Activated CD4-positive, alpha-beta memory T cell treated with anti-CD3 and anti-CD28 coated beads for 36 hours (primary cell): ENCODE data around the gene GLRA2. TPM values are rescaled to one million over a fixed set of nuclear protein-coding genes. Genes with fewer than 3 reads are reported as not detected.
"Not testable (repeated sequence)": the region's sequence is repeated elsewhere in the genome, so short reads cannot be mapped to it uniquely, and the experiment has no call there.

ENCODE experiments used
- CTCF ChIA-PET: fragments of 350-600 bp; sonication (Branson Sonifier 250); formaldehyde crosslinking; loops from one replicate; lab custom pipeline; 2021; ENCODE audit warnings: antibody characterized with exemption, inconsistent platforms; lab: Charles Lee
- POLR2A ChIA-PET: fragments of 350-600 bp; sonication (Branson Sonifier 250); formaldehyde crosslinking; loops from one replicate; lab custom pipeline; 2021; ENCODE audit warnings: antibody characterized with exemption; lab: Charles Lee
- DNase-seq: peaks from one replicate; pipeline ENCODE4 v3.0.0-alpha.2; 2020
- H3K27ac Mint-ChIP-seq: one replicate; pipeline ENCODE4 v1.8.0; 2021; ENCODE audit warnings: mixed read lengths
- H3K27me3 Mint-ChIP-seq: one replicate; pipeline ENCODE4 v1.8.0; 2021; ENCODE audit warnings: mixed read lengths
- H3K36me3 Mint-ChIP-seq: one replicate; pipeline ENCODE4 v1.8.0; 2021; ENCODE audit warnings: mixed read lengths
- H3K4me1 Mint-ChIP-seq: one replicate; pipeline ENCODE4 v1.8.0; 2021; ENCODE audit warnings: low read depth, mixed read lengths
- H3K4me3 Mint-ChIP-seq: one replicate; pipeline ENCODE4 v1.8.0; 2021; ENCODE audit warnings: mild to moderate bottlenecking, mixed read lengths
- H3K9me3 Mint-ChIP-seq: one replicate; pipeline ENCODE4 v1.8.0; 2021; ENCODE audit warnings: mixed read lengths
- intact Hi-C: fragments of 100-400 bp; cut with micrococcal nuclease; formaldehyde crosslinking; loops from one replicate; pipeline ENCODE4 v1.15.1; 2023
- total RNA-seq, 2 experiments: library from RNA; stranded (reverse); gene quantifications; one replicate each; pipeline ENCODE4 v1.2.3, GENCODE V29; 2021

GLRA2 gene
- total RNA-seq, 2 experiments from 2014 or later = not detected

DNA sequence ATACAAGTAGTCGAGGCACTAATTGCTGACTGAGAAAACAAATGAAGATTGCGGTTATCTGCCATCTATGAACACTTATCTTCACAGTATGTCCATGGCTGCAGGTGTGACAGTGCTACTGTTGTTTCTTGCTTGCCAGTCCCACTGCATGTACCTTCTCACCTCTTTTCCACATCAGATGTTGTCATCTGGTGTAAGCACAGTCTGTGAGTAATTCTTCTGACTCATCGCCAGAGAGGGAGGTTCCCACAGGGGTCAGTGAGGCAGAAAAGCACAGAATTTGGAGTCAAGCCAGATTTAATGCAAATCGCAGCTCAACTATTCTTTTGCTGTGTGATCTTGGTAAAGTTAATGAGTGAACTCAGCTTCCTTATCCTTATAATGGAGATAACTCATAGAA lies 144.4 kb downstream of the GLRA2 start:
- Mint-ChIP-seq H3K4me3 (no peak overlapping the region), H3K27ac (no peak overlapping the region), H3K4me1 (peaks cover 4% of the 10 kb centered on the region), H3K27me3 (peaks cover 1% of the 10 kb centered on the region), H3K9me3 (no peaks in the 10 kb centered on the region), H3K36me3 (no peaks in the 10 kb centered on the region)
- CTCF ChIA-PET = no interaction called here
- intact Hi-C loops = no loop called here
- POLR2A ChIA-PET = no interaction called here
- peak; percentile 20 for DNase-seq

DNA sequence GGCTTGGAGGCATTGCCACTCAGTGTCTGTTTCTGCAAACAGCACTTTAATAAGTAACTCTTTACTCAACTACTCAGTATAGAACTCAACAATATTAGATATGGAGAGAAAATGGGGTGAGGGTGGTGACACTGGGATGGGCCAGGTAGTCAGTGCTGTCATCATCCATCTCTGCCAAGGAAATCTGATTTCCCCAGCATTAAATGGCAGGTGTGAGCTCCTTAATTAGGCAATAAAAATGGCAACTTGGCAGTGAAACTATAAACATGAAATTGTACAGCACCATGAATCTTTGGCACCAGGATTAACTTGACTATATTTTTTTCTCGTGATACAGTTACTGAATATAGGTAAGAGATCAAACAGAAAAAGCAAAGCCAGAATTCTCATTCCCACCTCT lies 146.2 kb downstream of the GLRA2 start:
- Mint-ChIP-seq H3K4me1 (peaks cover 4% of the 10 kb centered on the region), H3K27ac (no peak overlapping the region), H3K4me3 (no peak overlapping the region), H3K36me3 (no peaks in the 10 kb centered on the region), H3K27me3 (peaks cover 1% of the 10 kb centered on the region), H3K9me3 (no peaks in the 10 kb centered on the region)
- ChIA-PET CTCF (no interaction called here), POLR2A (no interaction called here)
- intact Hi-C loops = no loop called here
- no peak for DNase-seq

DNA sequence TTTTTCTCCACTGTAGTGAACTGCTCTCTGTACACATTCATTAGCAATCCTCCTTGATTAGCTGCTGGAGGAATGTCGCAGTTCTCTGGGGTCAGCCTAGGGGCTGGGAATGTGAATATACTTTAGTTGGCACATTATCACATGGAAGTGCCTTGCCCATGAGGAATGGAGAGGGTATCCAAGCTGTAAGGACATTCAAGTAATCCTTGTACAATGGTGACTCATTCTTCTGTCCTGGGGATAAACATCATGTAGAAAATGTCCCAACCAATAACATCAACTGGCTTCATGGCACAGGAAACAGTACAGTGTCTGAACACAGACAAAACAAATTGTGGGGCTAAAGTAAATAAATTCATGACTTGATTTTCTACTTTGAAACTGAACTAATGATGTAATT lies 147.1 kb downstream of the GLRA2 start:
- ChIA-PET POLR2A (interaction anchor here (0.7 kb wide), 1 partner anchor 68 kb away, joined by 3 read pairs; no protein-coding TSS in a partner anchor), CTCF (no interaction called here)
- Mint-ChIP-seq H3K4me1 (peaks cover 4% of the 10 kb centered on the region), H3K9me3 (no peaks in the 10 kb centered on the region), H3K27me3 (peaks cover 1% of the 10 kb centered on the region), H3K4me3 (no peak overlapping the region), H3K27ac (no peak overlapping the region), H3K36me3 (no peaks in the 10 kb centered on the region)
- intact Hi-C loops = no loop called here
- no peak for DNase-seq

- H3K4me1 Mint-ChIP-seq = not testable (repeated sequence)
These were observed 159.0 kb downstream of the GLRA2 start for GRCh38 chrX:14688331-14688730.

DNA sequence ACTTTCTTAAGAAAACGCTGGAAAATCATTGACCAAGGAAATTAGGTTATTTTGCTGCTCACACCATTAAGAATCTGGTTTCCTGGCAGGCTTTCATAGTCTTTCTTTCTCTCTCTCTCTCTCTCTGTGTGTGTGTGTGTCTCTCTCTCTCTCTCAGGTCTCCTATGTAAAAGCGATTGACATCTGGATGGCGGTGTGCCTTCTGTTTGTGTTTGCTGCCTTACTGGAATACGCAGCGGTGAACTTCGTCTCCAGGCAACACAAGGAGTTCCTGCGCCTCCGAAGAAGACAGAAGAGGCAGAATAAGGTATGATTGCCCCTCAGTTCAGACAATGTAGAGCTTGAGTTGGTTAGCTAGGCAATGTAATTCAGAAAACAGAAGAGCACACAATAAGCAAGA lies 161.2 kb downstream of the GLRA2 start:
- H3K4me3 Mint-ChIP-seq = no peak overlapping the region
- H3K36me3 Mint-ChIP-seq = no peaks in the 10 kb centered on the region
- no peaks in the 10 kb centered on the region for H3K9me3 Mint-ChIP-seq
- intact Hi-C loops = no loop called here
- H3K27ac Mint-ChIP-seq = no peak overlapping the region
- H3K27me3 Mint-ChIP-seq = no peaks in the 10 kb centered on the region
- CTCF ChIA-PET = no interaction called here
- DNase-seq = no peak
- no peaks in the 10 kb centered on the region for H3K4me1 Mint-ChIP-seq
- POLR2A ChIA-PET = no interaction called here

More at GRCh38 chrX:14688331-14688730, 159.0 kb downstream of the GLRA2 start:
- H3K27ac Mint-ChIP-seq, H3K9me3 Mint-ChIP-seq, H3K4me3 Mint-ChIP-seq, POLR2A ChIA-PET, intact Hi-C loops, CTCF ChIA-PET, DNase-seq, H3K27me3 Mint-ChIP-seq, H3K36me3 Mint-ChIP-seq: not testable (repeated sequence)

DNA sequence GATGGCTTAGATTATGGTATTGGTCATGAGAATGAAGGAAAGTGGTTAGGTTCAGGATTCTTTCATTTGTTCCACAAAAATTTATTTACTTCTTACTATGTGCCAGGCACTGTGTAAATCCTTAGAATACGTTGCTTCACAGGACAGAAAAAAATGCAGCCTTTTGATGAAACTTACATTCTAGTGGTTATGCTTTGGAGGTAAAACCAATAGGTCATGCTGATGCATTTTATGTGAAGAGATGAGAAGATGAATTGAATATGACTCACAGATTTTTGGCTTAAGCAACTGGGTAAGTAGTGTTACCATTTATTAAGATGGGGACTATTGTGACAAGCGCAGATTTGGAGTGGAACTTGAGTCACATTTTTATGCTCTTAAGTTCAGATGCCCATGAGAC lies 165.3 kb downstream of the GLRA2 start:
- ChIA-PET CTCF (no interaction called here), POLR2A (no interaction called here)
- Mint-ChIP-seq H3K4me1 (no peaks in the 10 kb centered on the region), H3K4me3 (no peak overlapping the region), H3K9me3 (no peaks in the 10 kb centered on the region), H3K36me3 (no peaks in the 10 kb centered on the region), H3K27ac (no peak overlapping the region), H3K27me3 (no peaks in the 10 kb centered on the region)
- intact Hi-C loops = no loop called here
- DNase-seq = no peak

DNA sequence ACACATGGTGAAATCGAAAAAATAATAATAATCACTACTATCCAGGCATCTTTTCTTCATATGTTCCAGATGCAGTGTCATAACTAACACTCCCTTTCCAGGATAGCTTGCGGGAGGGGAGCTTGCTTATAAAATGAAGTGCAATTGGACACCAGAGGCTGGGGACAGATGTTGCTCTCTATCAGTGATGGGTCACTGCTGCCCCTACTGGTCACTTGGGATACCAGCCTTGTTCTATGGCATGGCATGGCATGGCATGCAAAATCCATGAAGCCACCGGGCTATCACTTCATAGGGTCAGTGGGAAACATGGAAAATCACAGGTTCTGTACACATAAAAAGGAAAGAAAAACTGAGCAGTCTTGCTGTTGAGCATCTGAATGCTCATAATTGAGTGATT lies 168.1 kb downstream of the GLRA2 start:
- intact Hi-C loops = no loop called here
- no peaks in the 10 kb centered on the region for H3K36me3 Mint-ChIP-seq
- H3K4me1 Mint-ChIP-seq = no peaks in the 10 kb centered on the region
- H3K9me3 Mint-ChIP-seq = no peaks in the 10 kb centered on the region
- ChIA-PET POLR2A (no interaction called here), CTCF (interaction anchor here (0.6 kb wide), 1 partner anchor 323 kb away, joined by 3 read pairs; no protein-coding TSS in a partner anchor)
- H3K4me3 Mint-ChIP-seq = no peak overlapping the region
- no peak overlapping the region for H3K27ac Mint-ChIP-seq
- DNase-seq = peak; percentile 26
- no peaks in the 10 kb centered on the region for H3K27me3 Mint-ChIP-seq

DNA sequence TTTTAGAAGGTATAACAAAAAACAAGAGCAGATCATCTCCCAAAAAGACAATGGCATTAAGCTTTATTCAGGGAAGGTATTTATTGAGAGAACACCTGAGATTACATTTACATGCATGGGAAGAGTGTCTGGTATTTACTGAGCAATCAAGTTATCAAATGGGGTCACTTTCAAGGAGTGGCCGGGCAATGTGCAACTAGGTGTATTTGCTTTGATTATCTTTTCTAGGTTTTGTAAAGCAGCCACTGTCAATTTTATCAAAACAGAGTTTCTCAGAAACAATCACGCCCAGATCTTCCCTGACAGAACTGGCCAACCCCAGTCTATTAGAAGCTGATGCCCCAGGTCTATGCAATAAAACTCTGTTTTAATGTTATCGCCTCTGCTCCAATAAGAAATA lies 169.5 kb downstream of the GLRA2 start:
- intact Hi-C loops = no loop called here
- Mint-ChIP-seq H3K4me3 (no peak overlapping the region), H3K27me3 (no peaks in the 10 kb centered on the region), H3K4me1 (no peaks in the 10 kb centered on the region), H3K27ac (no peak overlapping the region), H3K9me3 (no peaks in the 10 kb centered on the region), H3K36me3 (no peaks in the 10 kb centered on the region)
- ChIA-PET POLR2A (no interaction called here), CTCF (no interaction called here)
- DNase-seq = no peak

GRCh38 chrX:14700982-14701381 lies 171.6 kb downstream of the GLRA2 start:
- POLR2A ChIA-PET = no interaction called here
- intact Hi-C loops = no loop called here

GRCh38 chrX:14702145-14702544 lies 172.8 kb downstream of the GLRA2 start:
- Mint-ChIP-seq H3K27me3 (no peaks in the 10 kb centered on the region), H3K4me1 (no peaks in the 10 kb centered on the region), H3K4me3 (no peak overlapping the region), H3K27ac (no peak overlapping the region), H3K36me3 (no peaks in the 10 kb centered on the region), H3K9me3 (no peaks in the 10 kb centered on the region)
- ChIA-PET POLR2A (no interaction called here), CTCF (no interaction called here)
- intact Hi-C loops = no loop called here
- DNase-seq = no peak

More at GRCh38 chrX:14700982-14701381, 171.6 kb downstream of the GLRA2 start:
- CTCF ChIA-PET = no interaction called here
- Mint-ChIP-seq H3K27ac (no peak overlapping the region), H3K9me3 (no peaks in the 10 kb centered on the region), H3K27me3 (no peaks in the 10 kb centered on the region), H3K4me1 (no peaks in the 10 kb centered on the region), H3K36me3 (no peaks in the 10 kb centered on the region), H3K4me3 (no peak overlapping the region)
- DNase-seq = no peak

GRCh38 chrX:14712096-14712495 lies 182.8 kb downstream of the GLRA2 start:
- no peak for DNase-seq
- Mint-ChIP-seq H3K9me3 (no peaks in the 10 kb centered on the region), H3K4me1 (no peaks in the 10 kb centered on the region), H3K27ac (no peak overlapping the region), H3K4me3 (no peak overlapping the region), H3K27me3 (no peaks in the 10 kb centered on the region), H3K36me3 (no peaks in the 10 kb centered on the region)
- POLR2A ChIA-PET = no interaction called here
- CTCF ChIA-PET = no interaction called here
- intact Hi-C loops = loop anchor here (10.0 kb wide), 1 partner anchor 617 kb away; no protein-coding TSS in a partner anchor

DNA sequence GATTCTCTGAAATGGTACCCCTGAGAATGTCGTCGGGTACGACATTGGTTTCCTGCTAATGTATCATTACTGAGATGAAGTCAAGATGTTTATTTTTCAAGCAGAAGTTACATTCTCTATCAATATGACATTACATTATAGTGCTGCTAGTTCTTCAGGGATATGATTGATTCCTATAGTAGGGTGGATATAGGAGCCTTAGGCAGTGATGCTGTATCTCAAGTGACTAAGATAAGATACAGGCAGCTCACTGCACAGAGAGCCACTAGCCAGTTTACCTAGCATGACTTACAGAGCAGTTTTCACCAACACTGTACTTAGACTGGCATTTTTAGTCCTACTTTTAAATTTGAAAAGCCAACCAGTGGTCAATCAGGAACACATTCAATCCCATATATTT lies 188.6 kb downstream of the GLRA2 start:
- POLR2A ChIA-PET = no interaction called here
- CTCF ChIA-PET = no interaction called here
- no peaks in the 10 kb centered on the region for H3K36me3 Mint-ChIP-seq
- DNase-seq = no peak
- intact Hi-C loops = loop anchor here (10.0 kb wide), 1 partner anchor 623 kb away; no protein-coding TSS in a partner anchor
- no peaks in the 10 kb centered on the region for H3K9me3 Mint-ChIP-seq
- H3K4me1 Mint-ChIP-seq = no peaks in the 10 kb centered on the region
- no peaks in the 10 kb centered on the region for H3K27me3 Mint-ChIP-seq
- H3K4me3 Mint-ChIP-seq = no peak overlapping the region
- H3K27ac Mint-ChIP-seq = no peak overlapping the region

- no peak overlapping the region for H3K4me3 Mint-ChIP-seq
- H3K36me3 Mint-ChIP-seq = no peaks in the 10 kb centered on the region
- intact Hi-C loops = loop anchor here (10.0 kb wide), 1 partner anchor 624 kb away; no protein-coding TSS in a partner anchor
- no peak for DNase-seq
- POLR2A ChIA-PET = no interaction called here
- CTCF ChIA-PET = no interaction called here
- H3K4me1 Mint-ChIP-seq = no peaks in the 10 kb centered on the region
- H3K27me3 Mint-ChIP-seq = no peaks in the 10 kb centered on the region
- no peak overlapping the region for H3K27ac Mint-ChIP-seq
- no peaks in the 10 kb centered on the region for H3K9me3 Mint-ChIP-seq
These were observed 189.1 kb downstream of the GLRA2 start for GRCh38 chrX:14718403-14718802.
